ENCODE results near the gene PLPP7. TPM values are rescaled to one million over a fixed set of nuclear protein-coding genes. Genes with fewer than 3 reads are reported as not detected.
"Not testable (repeated sequence)": the region's sequence is repeated elsewhere in the genome, so short reads cannot be mapped to it uniquely, and the experiment has no call there.

PLPP7 gene
- total RNA-seq, 1 donor from 2014 or later = 15.8 TPM

DNA sequence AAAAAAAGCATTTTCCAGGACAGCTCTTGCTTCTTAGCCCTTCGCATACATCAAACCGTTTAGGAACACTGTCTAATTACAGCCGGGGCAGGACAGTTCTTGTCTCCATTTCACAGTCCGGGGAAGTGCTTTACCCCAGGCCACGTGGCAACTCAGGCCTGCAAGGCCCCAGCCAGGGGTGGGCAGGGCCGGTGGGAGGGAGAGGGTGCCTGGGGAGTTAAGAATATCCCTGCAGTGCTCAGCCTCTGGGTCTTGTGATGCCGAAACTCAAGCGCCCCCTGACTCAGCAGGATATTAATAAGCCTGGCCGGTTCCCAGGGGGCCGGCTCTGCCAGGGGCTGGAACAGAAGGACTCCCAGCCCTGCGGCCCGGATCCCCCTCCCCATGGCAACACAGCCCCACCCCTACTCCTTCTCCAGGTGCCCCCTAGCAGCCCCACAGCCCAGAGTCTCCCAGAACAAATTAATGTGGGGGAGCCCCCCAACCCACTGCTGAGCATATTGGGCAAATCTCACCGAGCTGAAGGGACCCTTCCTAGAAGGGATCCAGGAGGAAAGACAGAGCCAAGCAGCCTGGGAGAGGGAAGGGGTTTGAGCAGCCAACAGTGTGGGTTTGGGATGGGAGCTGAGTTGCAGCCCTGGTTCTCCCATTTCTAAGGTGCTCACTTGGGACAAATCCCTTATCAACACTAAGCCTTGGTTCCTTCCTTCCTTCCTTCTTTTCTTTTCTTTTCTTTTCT lies 45.3 kb downstream of the PLPP7 start:
- H3K27me3 ChIP-seq = no peaks in the 10 kb centered on the region
- H3K4me1 ChIP-seq = peaks cover 0 to 9% of the 10 kb centered on the region in 2 donors
- H3K9me3 ChIP-seq = no peaks in the 10 kb centered on the region
- H3K36me3 ChIP-seq = no peaks in the 10 kb centered on the region
- peak in 1 of 2 donors; percentile 79 for DNase-seq (ENCODE audit: low spot score in 2 of 2)
- no peak overlapping the region for H3K4me3 ChIP-seq
- TF ChIP-seq, protein P1, sequence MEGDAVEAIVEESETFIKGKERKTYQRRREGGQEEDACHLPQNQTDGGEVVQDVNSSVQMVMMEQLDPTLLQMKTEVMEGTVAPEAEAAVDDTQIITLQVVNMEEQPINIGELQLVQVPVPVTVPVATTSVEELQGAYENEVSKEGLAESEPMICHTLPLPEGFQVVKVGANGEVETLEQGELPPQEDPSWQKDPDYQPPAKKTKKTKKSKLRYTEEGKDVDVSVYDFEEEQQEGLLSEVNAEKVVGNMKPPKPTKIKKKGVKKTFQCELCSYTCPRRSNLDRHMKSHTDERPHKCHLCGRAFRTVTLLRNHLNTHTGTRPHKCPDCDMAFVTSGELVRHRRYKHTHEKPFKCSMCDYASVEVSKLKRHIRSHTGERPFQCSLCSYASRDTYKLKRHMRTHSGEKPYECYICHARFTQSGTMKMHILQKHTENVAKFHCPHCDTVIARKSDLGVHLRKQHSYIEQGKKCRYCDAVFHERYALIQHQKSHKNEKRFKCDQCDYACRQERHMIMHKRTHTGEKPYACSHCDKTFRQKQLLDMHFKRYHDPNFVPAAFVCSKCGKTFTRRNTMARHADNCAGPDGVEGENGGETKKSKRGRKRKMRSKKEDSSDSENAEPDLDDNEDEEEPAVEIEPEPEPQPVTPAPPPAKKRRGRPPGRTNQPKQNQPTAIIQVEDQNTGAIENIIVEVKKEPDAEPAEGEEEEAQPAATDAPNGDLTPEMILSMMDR (IDR thresholded peaks at IDR 0.05) = no peak
- H3K27ac ChIP-seq = peak overlapping the region in 1 of 2 donors; percentile 11
- intact Hi-C loops (cut with DNase I) = no loop called here

DNA sequence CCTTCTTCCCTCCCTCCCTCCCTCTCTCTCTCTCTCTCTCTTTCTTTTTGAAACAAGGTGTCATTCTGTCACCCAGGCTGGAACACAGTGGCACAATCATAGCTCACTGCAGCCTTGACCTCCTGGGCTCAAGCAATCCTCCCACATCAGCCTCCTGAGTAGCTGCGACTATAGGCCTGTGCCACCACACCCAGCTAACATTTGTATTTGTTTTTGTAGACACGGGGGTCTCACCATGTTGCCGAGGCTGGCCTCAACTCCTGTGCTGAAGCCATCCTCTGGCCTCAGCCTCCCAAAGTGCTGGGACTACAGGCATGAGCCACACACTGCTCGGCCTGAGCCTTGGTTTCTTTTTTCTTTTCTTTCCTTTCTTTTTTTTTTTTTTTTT lies 45.8 kb downstream of the PLPP7 start:
- intact Hi-C loops (cut with DNase I) = no loop called here
- H3K27ac ChIP-seq = peak overlapping the region in 1 of 2 donors; percentile 11
- peaks cover 0 to 9% of the 10 kb centered on the region in 2 donors for H3K4me1 ChIP-seq
- H3K4me3 ChIP-seq = no peak overlapping the region
- no peaks in the 10 kb centered on the region for H3K9me3 ChIP-seq
- H3K27me3 ChIP-seq = no peaks in the 10 kb centered on the region
- no peaks in the 10 kb centered on the region for H3K36me3 ChIP-seq
- DNase-seq (ENCODE audit: low spot score in 2 of 2) = no peak
- TF ChIP-seq, protein P1 (IDR thresholded peaks at IDR 0.05) = no peak

DNA sequence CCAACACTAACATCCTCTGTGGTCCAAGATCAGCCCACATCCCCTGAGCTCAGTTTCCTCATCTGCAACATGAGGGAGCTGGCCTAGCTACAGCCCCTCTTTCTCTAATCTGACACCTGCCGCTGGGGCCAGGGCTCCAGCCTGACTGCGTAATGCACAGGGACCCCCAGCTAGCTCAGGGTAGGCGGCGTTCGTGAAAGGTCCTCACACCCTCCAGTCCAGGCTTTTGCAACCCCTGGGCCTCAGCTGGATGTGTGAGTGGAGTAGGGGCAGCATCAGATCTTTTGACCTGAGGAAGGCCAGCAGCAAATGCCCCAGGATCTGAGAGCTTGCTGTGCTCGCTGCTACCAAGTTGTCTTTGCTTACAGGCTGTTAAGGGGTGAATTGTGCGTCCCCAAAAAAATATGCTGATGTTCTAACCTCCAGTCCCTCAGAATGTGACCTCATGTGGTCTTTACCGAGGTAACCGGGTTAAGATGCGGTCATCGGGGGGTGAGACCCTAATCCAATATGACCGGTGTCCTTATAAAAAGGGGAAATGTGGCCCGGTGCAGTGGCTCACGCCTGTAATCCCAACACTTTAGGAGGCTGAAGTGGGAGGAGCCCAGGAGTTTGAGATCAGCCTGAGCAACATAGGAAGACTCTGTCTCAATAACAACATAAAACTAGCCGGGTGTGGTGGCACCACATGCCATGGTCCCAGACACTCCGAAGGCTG lies 47.8 kb downstream of the PLPP7 start:
- Histone ChIP-seq H3K27me3 (no peaks in the 10 kb centered on the region), H3K36me3 (no peaks in the 10 kb centered on the region), H3K4me1 (peaks cover 0 to 9% of the 10 kb centered on the region in 2 donors), H3K27ac (no peak overlapping the region), H3K9me3 (no peaks in the 10 kb centered on the region), H3K4me3 (no peak overlapping the region)
- TF ChIP-seq, protein P1 (IDR thresholded peaks at IDR 0.05) = no peak
- intact Hi-C loops (cut with DNase I) = loop anchor here (2.0 kb wide), 1 partner anchor 278 kb away; no protein-coding TSS in a partner anchor
- no peak for DNase-seq (ENCODE audit: low spot score in 2 of 2)

DNA sequence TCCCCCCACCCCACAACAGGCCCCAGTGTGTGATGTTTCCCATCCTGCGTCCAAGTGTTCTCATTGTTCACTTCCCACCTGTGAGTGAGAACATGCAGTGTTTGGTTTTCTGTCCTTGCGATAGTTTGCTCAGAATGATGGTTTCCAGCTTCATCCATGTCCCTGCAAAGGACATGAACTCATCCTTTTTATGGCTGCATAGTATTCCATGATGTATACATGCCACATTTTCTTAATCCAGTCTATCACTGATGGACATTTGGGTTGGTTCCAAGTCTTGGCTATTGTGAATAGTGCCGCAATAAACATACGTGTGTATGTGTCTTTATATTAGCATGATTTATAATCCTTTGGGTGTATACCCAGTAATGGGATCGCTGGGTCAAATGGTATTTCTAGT lies 49.7 kb downstream of the PLPP7 start:
- intact Hi-C loops (cut with DNase I); H3K27me3 ChIP-seq; H3K9me3 ChIP-seq; DNase-seq (ENCODE audit: low spot score in 2 of 2); H3K4me1 ChIP-seq; H3K27ac ChIP-seq; H3K4me3 ChIP-seq; H3K36me3 ChIP-seq: not testable (repeated sequence)

DNA sequence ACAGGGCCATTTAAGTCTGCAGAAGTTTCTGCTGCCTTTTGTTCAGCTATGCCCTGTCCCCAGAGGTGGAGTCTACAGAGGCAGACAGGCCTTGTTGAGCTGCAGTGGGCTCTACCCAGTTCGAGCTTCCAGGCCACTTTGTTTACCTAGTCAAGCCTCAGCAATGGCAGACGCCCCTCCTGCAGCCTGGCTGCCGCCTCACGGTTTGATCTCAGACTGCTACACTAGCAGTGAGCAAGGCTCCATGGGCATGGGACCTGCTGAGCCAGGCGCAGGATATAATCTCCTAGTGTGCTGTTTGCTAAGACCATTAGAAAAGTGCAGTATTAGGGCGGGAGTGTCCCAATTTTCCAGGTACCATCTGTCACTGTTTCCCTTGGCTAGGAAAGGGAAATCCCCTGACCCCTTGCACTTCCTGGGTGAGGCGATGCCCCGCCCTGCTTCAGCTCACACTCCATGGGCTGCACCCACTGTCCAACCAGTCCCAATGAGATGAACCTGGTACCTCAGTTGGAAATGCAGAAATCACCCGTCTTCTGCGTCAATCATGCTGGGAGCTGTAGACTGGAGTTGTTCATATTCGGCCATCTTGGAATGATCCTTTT lies 55.5 kb downstream of the PLPP7 start:
- DNase-seq (ENCODE audit: low spot score in 2 of 2); H3K36me3 ChIP-seq; H3K27ac ChIP-seq; H3K4me3 ChIP-seq; H3K27me3 ChIP-seq; H3K9me3 ChIP-seq; H3K4me1 ChIP-seq: not testable (repeated sequence)
- intact Hi-C loops (cut with DNase I) = loop anchor here (5.0 kb wide), 1 partner anchor 397 kb away; the partner anchor contains the start of gene RAPGEF1

DNA sequence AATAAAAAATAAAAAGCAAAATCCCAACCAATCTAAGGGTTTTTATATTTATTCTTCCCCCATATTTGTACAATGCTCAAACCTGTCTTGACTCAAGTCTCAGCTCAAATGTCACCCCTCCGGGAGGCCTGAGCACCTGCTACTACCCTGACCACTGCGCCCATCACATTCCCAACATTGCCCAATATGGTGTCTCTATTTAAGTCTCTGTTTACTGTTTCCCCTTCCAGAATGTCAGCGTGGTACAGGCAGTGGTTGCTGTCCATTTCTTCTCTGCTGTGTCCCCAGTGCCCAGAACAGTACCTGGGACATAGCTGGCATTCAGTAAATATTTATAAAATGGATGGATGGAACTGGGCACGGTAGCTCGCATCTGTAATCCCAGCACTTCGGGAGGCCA lies 57.0 kb downstream of the PLPP7 start:
- DNase-seq (ENCODE audit: low spot score in 2 of 2) = no peak
- H3K4me1 ChIP-seq = no peaks in the 10 kb centered on the region
- H3K27me3 ChIP-seq = no peaks in the 10 kb centered on the region
- H3K4me3 ChIP-seq = no peak overlapping the region
- no peaks in the 10 kb centered on the region for H3K9me3 ChIP-seq
- no peak overlapping the region for H3K27ac ChIP-seq
- H3K36me3 ChIP-seq = no peaks in the 10 kb centered on the region
- intact Hi-C loops (cut with DNase I) = loop anchor here (5.0 kb wide), 1 partner anchor 396 kb away; the partner anchor contains the start of gene RAPGEF1
- TF ChIP-seq, protein P1 (IDR thresholded peaks at IDR 0.05) = no peak

Measured in ascending aorta (tissue), 2 donors.